ENCODE results near the gene NGEF.
A peak's percentile ranks its signal among the peaks of the same experiment; 100 is the strongest.

The NGEF gene

GRCh38 chr2:232894746-232895145 lies 118.3 kb downstream of the NGEF start:
- no peak for DNase-seq

GRCh38 chr2:232894251-232894650 lies 118.8 kb downstream of the NGEF start:
- DNase-seq = no peak

GRCh38 chr2:232893834-232894233 lies 119.2 kb downstream of the NGEF start:
- no peak for DNase-seq

- no peak for DNase-seq
Observed at GRCh38 chr2:232892843-232893242, 120.2 kb downstream of the NGEF start.

GRCh38 chr2:232892221-232892620 lies 120.8 kb downstream of the NGEF start:
- DNase-seq = no peak

GRCh38 chr2:232891621-232892071 lies 121.4 kb downstream of the NGEF start:
- DNase-seq = no peak

- peak; percentile 81 for DNase-seq
Observed at GRCh38 chr2:232890896-232891601, 122.0 kb downstream of the NGEF start.

GRCh38 chr2:232890536-232890895 lies 122.5 kb downstream of the NGEF start:
- DNase-seq = no peak

GRCh38 chr2:232889876-232890401 lies 123.1 kb downstream of the NGEF start:
- DNase-seq = no peak

- DNase-seq = no peak
Observed at GRCh38 chr2:232888839-232889529, 124.1 kb downstream of the NGEF start.

GRCh38 chr2:232888099-232888836 lies 124.8 kb downstream of the NGEF start:
- no peak for DNase-seq

- no peak for DNase-seq
Observed at GRCh38 chr2:232887171-232887850, 125.7 kb downstream of the NGEF start.

- DNase-seq = no peak
Observed at GRCh38 chr2:232886632-232887031, 126.4 kb downstream of the NGEF start.

- no peak for DNase-seq
Observed at GRCh38 chr2:232886176-232886575, 126.9 kb downstream of the NGEF start.

GRCh38 chr2:232885264-232885961 lies 127.6 kb downstream of the NGEF start:
- no peak for DNase-seq

GRCh38 chr2:232884549-232885263 lies 128.3 kb downstream of the NGEF start:
- no peak for DNase-seq

- no peak for DNase-seq
Observed at GRCh38 chr2:232884001-232884421, 129.0 kb downstream of the NGEF start.

GRCh38 chr2:232883116-232883721 lies 129.8 kb downstream of the NGEF start:
- no peak for DNase-seq

GRCh38 chr2:232882505-232883115 lies 130.4 kb downstream of the NGEF start:
- DNase-seq = no peak

- DNase-seq = no peak
Observed at GRCh38 chr2:232882085-232882484, 131.0 kb downstream of the NGEF start.
